SK-N-SH treated with all-trans-retinoic acid at 6 μM for 48 hours (cell line): Measurements from ENCODE around the gene ELMO1.

ENCODE experiments used
- ARNTL ChIP-seq: fragments of 450-650 bp; formaldehyde crosslinking; IDR thresholded peaks from 2 replicates; pipeline ENCODE4 v1.5.0; 2020; ENCODE audit warnings: low read depth, mild to moderate bottlenecking, moderate library complexity, borderline replicate concordance
- CSDC2 ChIP-seq: fragments of 250-450 bp; sonication (Bioruptor Pico); IDR thresholded peaks from 2 replicates; pipeline ENCODE4 v1.5.0; 2020; ENCODE audit warnings: mild to moderate bottlenecking, moderate library complexity
- ESRRG ChIP-seq: fragments of 250-450 bp; sonication (Bioruptor Pico); IDR thresholded peaks from 2 replicates; pipeline ENCODE4 v1.6.1; 2021; ENCODE audit warnings: mild to moderate bottlenecking
- PATZ1 ChIP-seq: fragments of 250-450 bp; sonication (Bioruptor Pico); IDR thresholded peaks from 2 replicates; pipeline ENCODE4 v1.8.0; 2020; ENCODE audit warnings: mild to moderate bottlenecking, moderate library complexity, borderline replicate concordance
- RARB ChIP-seq: fragments of 250-450 bp; sonication (Bioruptor Pico); IDR thresholded peaks from 2 replicates; pipeline ENCODE4 v1.8.0; 2021; ENCODE audit warnings: mild to moderate bottlenecking, moderate library complexity
- TOX ChIP-seq: fragments of 250-450 bp; sonication (Bioruptor Pico); IDR thresholded peaks from 2 replicates; pipeline ENCODE4 v1.8.0; 2021; ENCODE audit warnings: mild to moderate bottlenecking, moderate library complexity, borderline replicate concordance
- ZC3H10 ChIP-seq: fragments of 250-450 bp; sonication (Bioruptor Pico); IDR thresholded peaks from 2 replicates; pipeline ENCODE4 v1.5.1; 2021; ENCODE audit warnings: mild to moderate bottlenecking, moderate library complexity
- ZFP3 ChIP-seq: fragments of 250-450 bp; sonication (Bioruptor Pico); IDR thresholded peaks from 2 replicates; pipeline ENCODE4 v1.5.0; 2020; ENCODE audit warnings: mild to moderate bottlenecking, moderate library complexity

GRCh38 chr7:36814311-36814710 lies 634.4 kb downstream of the ELMO1 start:
- TF ChIP-seq TOX (CRISPR knock-in tag): no peak
- TF ChIP-seq PATZ1: no peak
- no peak for TF ChIP-seq ESRRG (CRISPR knock-in tag)
- TF ChIP-seq RARB (CRISPR knock-in tag): no peak
- TF ChIP-seq ARNTL (CRISPR knock-in tag): no peak
- no peak for TF ChIP-seq CSDC2 (CRISPR knock-in tag)
- no peak for TF ChIP-seq ZFP3 (CRISPR knock-in tag)
- no peak for TF ChIP-seq ZC3H10
